ENCODE measurements around the gene MYPN. TPM values are rescaled to one million over a fixed set of nuclear protein-coding genes. Genes with fewer than 3 reads are reported as not detected.
"Not testable (repeated sequence)": the region's sequence is repeated elsewhere in the genome, so short reads cannot be mapped to it uniquely, and the experiment has no call there.

MYPN gene
- polyA plus RNA-seq, 4 donors, result 0.04 to 0.10 (median 0.06) TPM; not detected in 1

DNA sequence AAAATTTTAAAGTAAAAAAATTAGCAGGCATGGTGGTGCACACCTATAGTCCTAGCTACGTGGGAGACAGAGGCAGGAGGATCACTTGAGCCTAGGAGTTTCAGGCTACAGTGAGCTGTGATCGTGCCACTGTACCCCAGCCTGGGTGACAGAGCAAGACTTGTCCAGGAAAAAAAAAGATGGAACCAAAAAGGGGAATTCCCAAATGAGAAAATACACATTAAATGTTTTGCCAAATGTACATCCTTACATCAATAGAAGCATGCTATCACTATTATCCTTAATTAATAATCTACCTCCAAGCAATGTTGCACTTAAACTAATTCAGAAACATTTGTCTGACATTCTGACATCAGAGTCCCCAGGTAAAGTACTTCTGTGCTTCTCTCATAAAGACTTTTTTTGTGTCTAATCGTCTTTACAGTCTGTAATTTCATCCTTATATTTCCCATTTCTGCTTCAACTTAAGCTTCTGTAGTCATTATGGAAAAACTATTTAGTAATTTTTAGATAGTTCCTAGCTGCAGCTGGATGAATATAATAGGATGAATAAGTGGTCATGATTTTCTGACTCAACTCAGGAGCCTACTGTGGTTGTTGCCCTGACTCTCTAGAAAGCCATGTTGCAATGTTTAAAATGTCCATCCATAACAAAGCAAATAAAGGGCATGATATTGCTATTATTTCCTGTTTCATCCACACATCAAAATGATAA, 57.7 kb downstream of the MYPN start:
- no peak for DNase-seq (ENCODE audit: low read depth in 4 of 4, low spot score in 2 of 4)

DNA sequence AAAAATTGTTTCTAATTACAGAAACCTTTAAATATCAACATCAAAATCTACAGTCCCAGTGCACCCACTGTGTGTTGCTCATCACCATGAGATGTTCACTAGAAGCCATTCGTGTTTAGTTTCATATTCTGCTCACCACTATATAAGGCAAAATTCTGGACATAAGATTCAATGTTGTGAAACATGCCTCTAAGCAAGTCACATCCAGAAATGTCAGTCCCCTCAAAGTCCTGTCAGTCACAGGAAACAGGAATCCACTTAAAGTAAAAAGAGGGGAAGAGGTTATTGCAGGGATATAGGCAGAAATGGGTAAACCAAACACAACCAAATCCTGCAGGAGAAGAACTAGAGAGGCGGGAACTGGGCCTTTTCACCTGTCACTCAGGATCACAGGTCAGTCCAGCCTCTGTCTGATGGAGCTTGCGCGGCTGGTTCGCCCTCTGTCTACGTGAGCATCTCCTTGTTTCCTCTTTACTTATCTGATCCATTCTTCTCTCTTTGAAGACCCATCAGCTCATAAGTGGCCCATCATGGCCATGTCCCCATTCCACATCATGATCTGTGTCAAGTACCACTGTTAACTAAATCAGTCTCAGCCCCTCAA, 58.4 kb downstream of the MYPN start:
- DNase-seq (ENCODE audit: low read depth in 4 of 4, low spot score in 2 of 4), result no peak

DNA sequence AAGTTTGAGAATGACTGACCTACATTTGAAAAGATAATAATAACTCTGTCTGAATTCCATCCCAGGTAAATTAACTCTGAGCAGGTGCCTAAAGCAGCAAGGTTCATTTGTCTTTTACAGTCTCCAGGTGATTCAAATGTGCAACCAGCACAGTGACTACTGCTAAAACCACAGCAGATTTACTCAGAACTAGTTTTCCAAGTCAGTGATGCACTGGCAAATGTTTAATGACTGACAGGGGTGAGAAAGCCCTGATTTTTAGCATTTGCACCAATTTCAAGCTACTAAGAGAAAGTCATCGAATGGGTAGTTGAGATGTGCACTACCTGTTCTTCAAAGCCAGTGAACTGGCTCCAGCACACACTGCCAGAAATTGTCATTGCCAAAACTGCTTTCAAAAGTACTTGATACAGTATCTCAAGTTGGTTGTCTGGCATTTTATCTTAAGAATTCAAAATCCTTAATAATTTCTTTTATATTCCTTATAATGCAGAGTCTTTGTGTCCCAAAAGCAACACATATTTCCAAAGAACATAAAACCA, 62.3 kb downstream of the MYPN start:
- DNase-seq (ENCODE audit: low read depth in 4 of 4, low spot score in 2 of 4), result no peak

DNA sequence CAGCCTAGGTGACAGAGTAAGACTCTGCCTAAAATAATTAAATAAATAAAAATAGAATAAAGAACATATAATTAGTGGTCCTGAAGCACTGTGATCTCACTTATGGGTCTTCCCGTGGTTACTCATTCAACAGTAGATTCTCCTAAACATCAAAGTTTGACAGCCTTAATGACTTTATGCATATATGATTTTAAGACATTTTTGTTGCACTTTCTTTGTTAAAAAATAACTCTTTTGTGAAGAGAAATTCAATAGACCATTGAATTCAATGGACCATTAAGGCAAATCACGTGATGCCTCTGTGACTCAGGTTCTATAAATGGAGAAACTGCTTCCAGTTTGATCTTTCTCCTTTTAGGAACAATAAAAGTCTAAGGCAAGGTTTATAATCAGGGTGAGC, 63.0 kb downstream of the MYPN start:
- DNase-seq (ENCODE audit: low read depth in 4 of 4, low spot score in 2 of 4), result no peak

DNA sequence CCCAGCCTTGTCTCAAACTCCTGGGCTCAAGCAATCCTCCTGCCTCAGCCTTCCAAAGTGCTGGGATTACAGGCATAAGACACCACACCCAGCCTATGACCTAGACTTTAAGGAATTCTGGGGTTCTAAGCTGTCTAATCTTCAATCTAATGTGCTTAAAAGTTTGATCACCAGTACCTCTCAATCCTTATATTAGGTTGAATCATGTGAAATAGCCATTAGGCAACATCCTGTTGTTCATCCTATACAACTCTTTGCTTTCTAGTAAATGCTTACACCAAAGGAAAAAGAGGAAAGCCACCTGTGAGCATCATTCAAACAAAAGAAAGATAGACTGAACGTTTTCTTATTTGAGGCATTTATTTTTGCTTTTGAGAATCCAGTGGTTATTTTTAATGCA, 66.7 kb downstream of the MYPN start:
- DNase-seq (ENCODE audit: low read depth in 4 of 4, low spot score in 2 of 4), result no peak

DNA sequence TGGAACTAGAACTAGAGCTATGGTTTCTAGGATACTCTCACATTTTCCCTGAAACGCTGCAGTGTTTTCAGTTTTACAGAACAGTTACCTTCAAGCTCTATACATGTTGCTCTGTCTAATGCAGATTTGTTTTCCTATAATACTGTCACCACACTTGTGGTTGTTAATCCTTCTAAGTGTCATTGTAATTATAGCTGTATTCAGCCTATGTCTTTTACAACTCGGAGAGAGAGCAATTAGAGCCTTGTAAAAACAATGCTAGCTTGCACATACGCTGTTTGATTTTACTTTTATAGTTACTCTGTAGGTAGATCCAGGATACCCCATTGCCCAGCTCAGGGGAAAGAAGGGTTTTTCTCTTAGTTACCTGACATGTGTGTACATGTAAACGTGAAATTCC, 67.5 kb downstream of the MYPN start:
- no peak for DNase-seq (ENCODE audit: low read depth in 4 of 4, low spot score in 2 of 4)

DNA sequence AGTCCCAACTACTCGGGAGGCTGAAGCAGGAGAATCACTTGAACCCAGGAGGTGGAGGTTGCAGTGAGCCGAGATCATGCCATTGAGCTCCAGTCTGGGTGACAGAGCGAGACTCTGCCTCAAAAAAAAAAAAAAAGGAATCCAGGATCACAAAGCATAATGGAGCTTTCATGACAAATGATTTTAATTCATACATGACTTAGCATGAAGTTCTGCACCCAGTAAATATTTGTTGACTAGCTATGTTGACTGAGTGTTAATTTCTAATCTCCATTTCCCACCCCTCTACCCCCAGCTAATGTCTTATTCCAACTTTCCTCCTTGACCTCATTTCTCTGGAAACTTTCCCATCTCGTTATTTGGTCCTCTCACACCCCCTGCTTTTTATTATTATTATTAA, 69.3 kb downstream of the MYPN start:
- no peak for DNase-seq (ENCODE audit: low read depth in 4 of 4, low spot score in 2 of 4)

DNA sequence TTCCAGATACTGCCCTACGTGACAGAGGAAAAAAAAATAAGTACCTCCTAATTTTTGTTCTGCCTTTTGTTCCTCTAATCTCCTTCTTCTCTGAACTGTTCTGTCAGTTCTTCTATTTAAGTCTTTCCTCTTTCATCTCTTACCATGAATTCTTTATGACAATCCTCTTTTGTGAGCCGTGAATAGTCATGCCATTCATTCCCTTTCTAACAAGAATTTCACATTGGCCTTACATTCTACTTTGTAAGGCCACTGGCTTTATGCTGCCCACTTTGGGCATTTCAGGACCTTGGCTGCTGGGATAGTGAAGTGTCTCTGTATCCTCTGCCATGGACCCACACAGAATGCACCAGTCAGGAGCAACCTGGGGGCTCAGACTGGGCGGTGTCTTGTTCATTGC, 69.7 kb downstream of the MYPN start:
- no peak for DNase-seq (ENCODE audit: low read depth in 4 of 4, low spot score in 2 of 4)

DNA sequence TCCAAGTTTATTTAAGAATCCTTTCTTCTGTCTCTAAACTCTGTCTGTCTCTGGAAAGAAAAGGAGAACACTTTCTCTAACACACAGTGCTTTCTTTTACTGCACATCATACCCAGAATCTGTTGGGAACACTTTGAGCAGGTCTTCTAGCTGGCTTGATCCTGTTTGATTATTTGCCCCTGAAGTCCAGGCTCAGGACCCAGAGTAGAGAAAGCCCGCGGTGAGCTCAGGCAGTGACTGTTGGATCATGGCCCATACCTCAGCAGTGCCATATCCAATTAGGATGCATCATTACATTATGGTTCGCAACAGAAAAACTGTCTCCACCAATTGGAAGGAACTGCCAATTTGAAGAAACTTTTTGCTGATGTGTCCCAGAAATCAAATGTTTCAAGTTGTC, 71.2 kb downstream of the MYPN start:
- DNase-seq (ENCODE audit: low read depth in 4 of 4, low spot score in 2 of 4), result no peak

DNA sequence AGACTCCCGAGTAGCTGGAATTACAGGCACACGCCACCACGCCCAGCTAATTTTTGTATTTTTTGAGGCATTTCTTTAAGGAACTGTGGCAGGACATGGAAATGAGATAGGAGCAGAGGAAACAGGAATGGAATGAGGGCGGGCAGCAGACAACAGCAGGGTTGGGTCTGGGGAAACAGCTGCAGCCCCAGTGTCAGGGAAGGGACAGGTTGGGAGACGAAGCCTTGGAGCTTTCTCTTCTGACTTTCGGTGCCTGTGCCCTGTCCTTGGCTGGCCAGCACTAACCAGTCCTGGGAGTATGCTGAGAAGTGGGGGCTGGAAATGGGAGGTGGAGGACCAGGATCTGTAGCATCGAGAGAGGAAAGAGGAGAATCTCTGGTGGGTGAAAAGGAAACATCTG, 75.3 kb downstream of the MYPN start:
- DNase-seq (ENCODE audit: low read depth in 4 of 4, low spot score in 2 of 4), result no peak

DNA sequence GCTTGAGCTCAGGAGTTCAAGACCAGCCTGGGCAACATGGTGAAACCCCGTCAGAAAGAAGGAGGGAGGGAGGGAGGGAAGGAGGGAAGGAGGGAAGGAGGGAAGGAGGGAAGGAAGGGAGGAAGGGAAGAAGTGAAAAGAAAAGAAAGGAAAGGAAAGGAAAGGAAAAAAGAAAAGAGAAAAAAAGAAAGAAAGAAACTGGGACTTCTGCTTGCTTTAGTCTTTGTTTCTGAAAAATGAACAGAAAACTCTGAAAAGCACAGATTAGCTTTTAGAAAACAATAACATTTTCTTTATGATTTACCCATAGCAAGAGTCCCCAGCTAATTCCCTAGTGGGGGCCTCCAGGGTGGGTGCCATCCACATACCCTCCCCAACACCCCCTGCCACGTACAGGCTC, 75.8 kb downstream of the MYPN start:
- no peak for DNase-seq (ENCODE audit: low read depth in 4 of 4, low spot score in 2 of 4)

DNA sequence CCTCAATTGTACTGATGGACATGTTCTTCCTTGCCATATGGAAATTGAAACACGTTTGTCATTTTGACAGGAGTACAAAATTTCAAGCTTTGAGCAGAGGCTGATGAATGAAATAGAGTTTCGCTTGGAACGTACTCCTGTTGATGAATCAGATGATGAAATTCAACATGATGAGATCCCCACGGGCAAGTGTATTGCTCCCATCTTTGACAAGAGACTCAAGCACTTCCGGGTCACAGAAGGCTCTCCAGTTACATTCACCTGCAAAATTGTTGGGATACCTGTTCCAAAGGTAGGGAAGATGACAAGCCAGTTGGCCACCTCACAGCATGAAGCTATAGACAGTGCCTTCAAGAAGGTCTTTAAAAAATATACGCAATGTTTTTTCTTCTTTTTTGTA, 79.5 kb downstream of the MYPN start:
- no peak for DNase-seq (ENCODE audit: low read depth in 4 of 4, low spot score in 2 of 4)

DNA sequence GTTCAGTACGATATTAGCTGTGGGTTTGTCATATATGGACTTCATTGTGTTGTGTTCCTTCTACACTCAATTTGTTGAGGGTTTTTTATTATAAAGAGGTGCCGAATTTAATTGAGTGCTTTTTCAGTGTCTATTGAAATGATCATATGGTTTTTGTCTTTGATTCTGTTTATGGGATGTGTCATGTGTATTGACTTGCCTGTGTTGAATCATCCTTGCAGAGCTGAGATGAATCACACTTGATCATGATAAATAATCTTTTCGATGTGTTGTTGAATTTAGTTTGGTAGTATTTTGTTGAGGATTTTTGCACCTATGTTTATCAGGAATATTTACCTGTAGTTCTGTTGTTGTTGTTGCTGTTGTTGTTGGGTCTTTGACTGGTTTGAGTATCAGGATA, 82.8 kb downstream of the MYPN start:
- no peak for DNase-seq (ENCODE audit: low read depth in 4 of 4, low spot score in 2 of 4)

DNA sequence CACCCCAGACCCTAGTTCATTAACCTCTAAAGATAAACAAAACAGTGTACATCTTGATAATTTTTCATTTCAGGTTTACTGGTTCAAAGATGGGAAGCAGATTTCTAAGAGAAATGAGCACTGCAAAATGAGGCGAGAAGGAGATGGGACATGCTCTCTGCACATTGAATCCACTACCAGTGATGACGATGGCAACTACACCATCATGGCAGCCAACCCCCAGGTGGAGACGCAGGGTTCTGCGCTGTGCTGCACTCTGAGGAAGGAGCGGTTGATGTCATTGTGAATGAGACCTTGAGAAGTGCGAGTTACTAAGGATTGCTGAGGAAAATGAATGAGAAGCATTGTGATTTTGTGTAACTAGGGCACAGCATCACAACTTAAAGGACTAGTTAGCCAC, 85.0 kb downstream of the MYPN start:
- DNase-seq (ENCODE audit: low read depth in 4 of 4, low spot score in 2 of 4), result no peak

DNA sequence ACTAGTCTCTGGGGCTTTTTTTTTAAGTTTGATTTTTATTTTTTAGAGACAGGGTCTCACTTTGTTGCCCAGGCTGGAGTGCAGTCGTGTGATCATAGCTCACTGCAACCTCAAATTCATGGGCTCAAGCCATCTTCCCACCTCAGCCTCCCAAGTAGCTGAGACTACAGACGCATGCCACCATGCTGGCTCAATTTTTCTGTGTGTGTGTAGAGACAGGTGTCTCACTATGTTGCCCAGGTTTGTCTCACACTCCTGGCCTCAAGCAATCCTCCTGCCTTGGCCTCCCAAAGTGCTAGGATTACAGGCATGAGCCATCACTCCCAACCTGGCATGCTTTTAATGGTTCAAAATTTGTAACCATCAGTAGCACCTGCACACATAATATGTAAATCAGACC, 86.5 kb downstream of the MYPN start:
- DNase-seq (ENCODE audit: low read depth in 4 of 4, low spot score in 2 of 4), result not testable (repeated sequence)

DNA sequence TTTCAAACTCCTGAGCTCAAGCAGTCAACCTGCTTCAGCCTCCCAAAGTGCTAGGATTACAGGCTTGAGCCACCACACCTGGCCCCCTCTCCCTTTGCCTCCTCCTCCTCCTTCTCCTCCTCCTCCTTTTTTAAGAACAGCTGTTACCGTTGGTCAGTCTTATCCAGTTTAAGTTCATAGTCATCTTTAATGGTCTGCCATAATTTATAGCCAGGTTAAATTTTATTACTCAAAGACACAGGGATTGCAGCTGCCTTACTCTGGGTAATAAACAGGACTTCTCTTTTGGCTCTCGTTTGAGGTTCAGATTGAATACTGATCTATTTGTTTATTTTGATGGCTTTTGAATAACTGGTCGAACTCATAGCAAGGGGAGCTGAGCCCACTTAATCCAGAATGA, 87.4 kb downstream of the MYPN start:
- peak in 2 of 4 donors; percentile 20 to 40 for DNase-seq (ENCODE audit: low read depth in 4 of 4, low spot score in 2 of 4)

DNA sequence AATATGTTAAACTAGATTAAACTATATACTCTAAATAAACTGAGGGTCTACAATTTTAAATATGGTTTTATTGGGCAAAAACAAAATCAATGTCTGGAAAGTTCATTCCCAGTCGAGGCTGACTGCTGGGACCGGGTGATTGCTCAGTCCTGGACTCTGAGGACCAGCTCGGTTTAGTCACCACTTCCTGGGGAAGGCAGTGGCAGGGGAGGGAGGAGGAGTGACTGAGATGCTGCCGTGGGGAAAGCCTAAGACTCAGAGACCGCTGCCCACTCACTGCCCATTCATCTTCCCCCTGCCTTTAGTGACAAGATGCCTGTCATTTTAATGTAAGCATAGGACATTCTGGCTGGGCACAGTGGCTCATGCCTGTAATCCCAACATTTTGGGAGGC, 93.7 kb downstream of the MYPN start:
- no peak for DNase-seq (ENCODE audit: low read depth in 4 of 4, low spot score in 2 of 4)

DNA sequence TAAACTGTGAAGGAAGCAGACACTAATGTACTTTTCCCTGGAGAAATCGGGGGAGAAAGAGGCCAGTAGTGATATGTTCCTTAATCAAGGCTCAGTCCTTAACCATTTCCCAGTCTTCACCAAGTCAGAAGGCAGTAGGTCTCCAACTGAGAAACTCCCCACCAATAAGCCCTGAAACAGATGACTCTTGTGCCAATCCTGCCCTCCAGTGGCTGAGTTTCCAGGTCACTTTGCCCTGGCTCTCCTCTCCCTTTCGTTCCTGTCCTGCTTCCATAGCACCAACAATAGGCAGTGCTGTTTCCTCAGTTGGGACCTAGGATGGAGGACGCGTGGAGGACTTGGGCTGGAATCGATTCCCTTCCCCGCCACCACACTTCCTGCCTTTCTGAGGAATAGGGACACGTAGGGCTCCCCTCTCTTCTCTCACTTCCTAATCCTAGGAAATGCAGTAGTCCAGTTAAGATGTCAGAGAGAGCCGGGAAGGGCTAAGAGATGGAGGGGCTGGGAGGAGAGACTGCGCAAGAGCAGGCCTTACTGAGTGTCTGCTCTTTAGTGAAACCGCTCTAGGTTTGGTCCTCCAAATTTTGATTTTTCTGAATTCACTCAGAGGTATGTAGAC, 99.2 kb downstream of the MYPN start:
- DNase-seq (ENCODE audit: low read depth in 4 of 4, low spot score in 2 of 4), result peak in 1 of 4 donors; percentile 41

DNA sequence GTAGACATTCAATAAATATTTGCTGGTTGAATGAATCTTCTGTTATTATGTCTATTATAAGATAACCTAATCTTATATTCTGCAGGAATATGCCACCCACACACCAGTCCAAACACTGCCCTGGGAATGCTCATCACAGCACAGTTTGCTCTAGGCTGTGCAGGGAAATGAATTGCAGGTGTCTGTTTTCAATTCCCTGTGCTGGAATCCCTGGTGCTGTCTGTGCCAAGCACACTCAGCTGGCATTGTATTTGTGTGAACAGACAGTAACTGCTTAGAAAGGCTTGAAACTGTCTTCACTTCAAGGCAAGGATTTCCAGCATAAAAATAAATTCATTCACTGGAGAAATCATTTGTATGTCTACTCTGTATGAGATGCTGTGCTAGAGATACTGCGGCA, 102.4 kb downstream of the MYPN start:
- DNase-seq (ENCODE audit: low read depth in 4 of 4, low spot score in 2 of 4), result no peak

DNA sequence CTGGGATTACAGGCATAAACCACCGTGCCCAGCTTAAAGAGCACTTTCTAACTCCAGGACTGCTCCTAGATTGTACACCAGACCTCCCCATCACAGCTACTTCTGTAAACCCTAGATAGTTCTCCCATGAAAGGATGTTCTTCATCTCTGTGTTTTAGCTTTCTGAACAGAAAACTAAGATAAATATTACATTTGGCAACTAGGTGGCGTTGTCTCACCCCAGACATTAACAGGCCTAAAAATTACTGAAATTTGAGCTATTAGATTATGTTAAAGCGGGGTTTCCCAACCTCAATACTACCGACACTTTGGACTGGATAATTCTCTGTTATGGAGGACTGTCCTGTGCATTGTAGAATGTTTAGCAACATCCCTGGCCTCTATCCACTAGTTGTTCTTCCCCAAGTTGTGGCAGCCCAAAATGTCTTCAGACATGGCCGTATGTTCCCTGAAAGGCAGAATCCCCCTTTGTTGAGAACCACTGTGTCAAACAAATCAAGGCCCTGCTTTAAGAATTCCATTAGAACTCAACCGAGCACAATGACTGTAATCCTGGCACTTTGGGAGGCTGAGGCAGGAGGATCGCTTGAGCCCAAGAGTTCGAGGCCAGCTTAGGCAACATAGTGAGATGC, 103.5 kb downstream of the MYPN start:
- no peak for DNase-seq (ENCODE audit: low read depth in 4 of 4, low spot score in 2 of 4)

DNA sequence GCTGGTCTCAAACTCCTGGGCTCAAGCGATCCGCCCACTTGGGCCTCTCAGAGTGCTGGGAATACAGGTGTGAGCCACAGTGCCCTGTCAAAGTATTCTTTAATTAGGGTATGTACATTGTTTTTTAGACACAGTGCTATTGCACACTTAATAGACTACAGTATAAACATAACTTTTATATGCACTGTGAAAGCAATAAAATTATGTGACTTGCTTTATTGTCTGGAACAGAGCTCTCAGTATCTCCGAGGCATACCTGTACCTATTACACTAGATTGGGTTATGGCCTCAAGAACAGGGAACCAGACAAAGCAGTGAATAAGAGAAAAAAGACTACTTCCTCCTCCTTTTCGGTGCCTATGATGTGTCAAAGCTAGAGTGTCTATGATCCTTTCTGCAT, 109.5 kb downstream of the MYPN start:
- DNase-seq (ENCODE audit: low read depth in 4 of 4, low spot score in 2 of 4), result no peak

DNA sequence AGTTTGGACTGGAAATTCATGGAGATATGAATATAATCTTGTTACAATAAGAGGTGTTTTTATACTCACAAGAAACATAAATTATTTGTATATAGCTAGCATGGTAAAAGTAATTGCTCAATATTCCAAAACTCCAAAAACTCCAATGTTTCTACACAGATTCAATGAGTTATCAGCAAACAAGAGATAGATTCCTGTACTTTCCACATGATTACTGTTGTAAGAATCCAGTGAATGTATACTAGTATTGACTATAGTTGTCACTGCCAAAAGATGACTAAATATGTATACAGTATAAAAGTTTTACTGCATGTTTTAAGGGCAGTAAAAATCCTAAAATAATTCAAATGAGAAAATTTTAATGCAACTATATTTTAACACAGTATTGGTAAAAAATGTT, 111.9 kb downstream of the MYPN start:
- DNase-seq (ENCODE audit: low read depth in 4 of 4, low spot score in 2 of 4), result no peak

Measured in left renal cortex interstitium (tissue), 4 donors.